Endothelial cell of umbilical vein (primary cell): Measurements from ENCODE around the gene PLAAT2. TPM values are rescaled to one million over a fixed set of nuclear protein-coding genes. Genes with fewer than 3 reads are reported as not detected.

ENCODE experiments used
- BruUV-seq: library from RNA; stranded (reverse); fragments of 400-500 nt; replicated peaks from 2 replicates; lab custom pipeline; 2021; lab: Mats Ljungman, UMichigan
- CTCF ChIA-PET: fragments of 300-600, 350-600 bp; sonication (Branson Sonifier 250); formaldehyde crosslinking; loops from one replicate; lab custom pipeline; 2021; ENCODE audit warnings: antibody characterized with exemption, inconsistent platforms; lab: Charles Lee
- POLR2A ChIA-PET: fragments of 300-600, 350-600 bp; sonication (Branson Sonifier 250); formaldehyde crosslinking; loops from one replicate; lab custom pipeline; 2021; ENCODE audit warnings: antibody characterized with exemption, inconsistent platforms; lab: Charles Lee
- DNase-seq: peaks from one replicate; pipeline ENCODE4 v3.0.0-alpha.2; 2011; ENCODE audit warnings: low read depth, low spot score
- FAIRE-seq: peaks from 2 replicates; lab custom pipeline; 2011; peaks lifted over from hg19 to GRCh38; lab: Jason Lieb, UNC
- H2AFZ ChIP-seq: 2 replicates; pipeline ENCODE4 v1.6.0; 2012; ENCODE audit warnings: low read depth, low read length, control low read depth, inconsistent platforms
- H3K27ac ChIP-seq: 2 replicates; pipeline ENCODE4 v1.5.1; 2011; ENCODE audit warnings: low read depth, mild to moderate bottlenecking, control low read depth, low read length, moderate library complexity; ENCODE audit not compliant: insufficient read depth
- H3K27me3 ChIP-seq, 2 experiments: 2 replicates each; pipeline versions ENCODE4 v1.6.0 to v1.6.1; 2011; ENCODE audit warnings: low read length in 2 of 2, mixed read lengths in 1 of 2; ENCODE audit not compliant: control insufficient read depth in 2 of 2, insufficient read depth in 2 of 2
- H3K36me3 ChIP-seq, 2 experiments: 2 replicates in 1 of 2; 3 replicates in 1 of 2; pipeline ENCODE4 v1.5.1; 2011; ENCODE audit warnings: low read length in 2 of 2, mild to moderate bottlenecking in 1 of 2, moderate library complexity in 1 of 2; ENCODE audit not compliant: control insufficient read depth in 2 of 2, insufficient read depth in 2 of 2; ENCODE audit errors: extremely low read depth in 1 of 2
- H3K4me1 ChIP-seq: 3 replicates; pipeline ENCODE4 v1.5.1; 2011; ENCODE audit warnings: mild to moderate bottlenecking, low read length; ENCODE audit not compliant: control insufficient read depth, insufficient read depth; ENCODE audit errors: extremely low read depth
- H3K4me2 ChIP-seq: 2 replicates; pipeline ENCODE4 v1.6.1; 2011; ENCODE audit warnings: low read length, control low read depth, mixed read lengths; ENCODE audit not compliant: insufficient read depth
- H3K4me3 ChIP-seq, 3 experiments: fragments of 200-600 bp in 1 of 3; sonication (generic), shearing (Covaris generic) in 1 of 3; replicated peaks in 1 of 3; 2 replicates each; pipeline ENCODE4 v1.5.1; 2011 to 2016; ENCODE audit warnings: control low read depth in 3 of 3, low read length in 3 of 3, mild to moderate bottlenecking in 2 of 3, inconsistent platforms in 1 of 3, low read depth in 1 of 3, moderate library complexity in 1 of 3; ENCODE audit not compliant: insufficient read depth in 1 of 3
- H3K79me2 ChIP-seq: 2 replicates; pipeline ENCODE4 v1.6.0; 2012; ENCODE audit warnings: low read length, inconsistent platforms; ENCODE audit not compliant: control insufficient read depth, insufficient read depth
- H3K9ac ChIP-seq: replicated peaks from 2 replicates; pipeline ENCODE3; 2011; ENCODE audit warnings: low read length, control low read depth; ENCODE audit not compliant: insufficient read depth; ENCODE audit errors: extremely low read depth
- H3K9me1 ChIP-seq: replicated peaks from 3 replicates; pipeline ENCODE4 v1.6.0; 2011; ENCODE audit warnings: mild to moderate bottlenecking, low read length; ENCODE audit not compliant: control insufficient read depth, insufficient read depth; ENCODE audit errors: extremely low read depth
- H3K9me3 ChIP-seq: replicated peaks from 2 replicates; pipeline ENCODE4 v1.5.1; 2012; ENCODE audit warnings: low read length, inconsistent platforms; ENCODE audit not compliant: control insufficient read depth, insufficient read depth
- H4K20me1 ChIP-seq: replicated peaks from 2 replicates; pipeline ENCODE3; 2011; ENCODE audit warnings: mild to moderate bottlenecking, low read length; ENCODE audit not compliant: control insufficient read depth, insufficient read depth; ENCODE audit errors: extremely low read depth
- CTCF ChIP-seq, 2 donors: IDR thresholded peaks; 1 replicate in 1 of 2; 2 replicates in 1 of 2; pipeline ENCODE4 v1.5.1; 2011; ENCODE audit warnings: low read length in 2 of 2, mild to moderate bottlenecking in 2 of 2, moderate library complexity in 2 of 2, control low read depth in 1 of 2, inconsistent platforms in 1 of 2, low read depth in 1 of 2; ENCODE audit not compliant: insufficient read depth in 1 of 2; ENCODE audit errors: extremely low read depth in 1 of 2
- EZH2 ChIP-seq: IDR thresholded peaks from 2 replicates; pipeline ENCODE4 v1.6.1; 2012; ENCODE audit warnings: borderline replicate concordance, low read depth, mild to moderate bottlenecking, moderate library complexity, low read length, inconsistent platforms; ENCODE audit not compliant: severe bottlenecking
- FOS ChIP-seq: IDR thresholded peaks from 2 replicates; pipeline ENCODE4 v1.6.1; 2011; ENCODE audit warnings: mild to moderate bottlenecking, low read length, moderate library complexity, borderline replicate concordance; ENCODE audit not compliant: insufficient read depth
- GATA2 ChIP-seq: IDR thresholded peaks from 2 replicates; pipeline ENCODE4 v1.7.0; 2011; ENCODE audit warnings: low read depth, mild to moderate bottlenecking, moderate library complexity, mixed read lengths, low read length; ENCODE audit not compliant: insufficient read length, insufficient read depth
- JUN ChIP-seq: IDR thresholded peaks from 2 replicates; pipeline ENCODE4 v1.6.1; 2011; ENCODE audit warnings: borderline replicate concordance, low read depth; ENCODE audit not compliant: insufficient read length, insufficient read depth
- MAX ChIP-seq: IDR thresholded peaks from 2 replicates; pipeline ENCODE4 v1.6.1; 2011; ENCODE audit not compliant: insufficient read depth, insufficient read length
- MYC ChIP-seq: IDR thresholded peaks from one replicate; pipeline ENCODE4 v1.6.1; 2011; ENCODE audit warnings: mild to moderate bottlenecking, low read depth, low read length
- POLR2A ChIP-seq: IDR thresholded peaks from 2 replicates; pipeline ENCODE4 v1.6.1; 2012; ENCODE audit warnings: low read depth, mild to moderate bottlenecking, control low read depth, low read length
- POLR2AphosphoS5 ChIP-seq: IDR thresholded peaks from 2 replicates; pipeline ENCODE4 v1.6.1; 2012; ENCODE audit warnings: low read depth, mild to moderate bottlenecking, control low read depth, low read length, moderate library complexity; ENCODE audit not compliant: insufficient read depth
- dilution Hi-C: fragments of 300-500 bp; cut with MboI; formaldehyde crosslinking; loops from one replicate; pipeline ENCODE4 v1.15.0; 2019; ENCODE audit warnings: low sequenced_read_pairs; ENCODE audit not compliant: extremely low pct_ligation_motif_present
- intact Hi-C: fragments of 100-400 bp; cut with micrococcal nuclease; formaldehyde crosslinking; loops from one replicate; pipeline ENCODE4 v1.10.0; 2022
- polyA plus RNA-seq, 4 experiments: library from polyadenylated mRNA; depleted of rRNA in 3 of 4; stranded (reverse) in 3 of 4; unstranded in 1 of 4; fragments of >200 nt; gene quantifications; 2 replicates each; pipeline versions ENCODE4 v1.2.1 to v1.2.3, GENCODE V29; 2011 to 2012; ENCODE audit warnings: missing spikeins in 1 of 4
- total RNA-seq: library from RNA; stranded (reverse); gene quantifications from 2 replicates; pipeline ENCODE4 v1.2.3, GENCODE V29; 2021

The PLAAT2 gene
- total and polyA plus RNA-seq, 2 donors (not counting 3 experiments of a cell fraction or from before 2014, with no cell fraction given), result 0.40 TPM; not detected in 1

GRCh38 chr11:63532117-63532516 is 31.1 kb downstream of the PLAAT2 start:
- no peaks in the 10 kb centered on the region for H3K9me1 ChIP-seq
- H3K9me3 ChIP-seq, result no peaks in the 10 kb centered on the region
- H3K79me2 ChIP-seq, result no peaks in the 10 kb centered on the region
- TF ChIP-seq GATA2, result no peak
- no peak for TF ChIP-seq MYC
- TF ChIP-seq POLR2A, result no peak
- no peak for TF ChIP-seq EZH2
- no peak for TF ChIP-seq CTCF (IDR thresholded peaks at IDR 0.05; ENCODE audit: extremely low read depth in 1 of 2, insufficient read depth in 1 of 2, low read depth in 1 of 2, low read length in 2 of 2)
- TF ChIP-seq JUN, result no peak
- no peak for TF ChIP-seq POLR2AphosphoS5
- no peak for TF ChIP-seq FOS
- no peak for TF ChIP-seq MAX
- H2AFZ ChIP-seq, result no peak overlapping the region
- dilution Hi-C loops, result no loop called here
- H4K20me1 ChIP-seq, result no peaks in the 10 kb centered on the region
- no peak overlapping the region for H3K4me3 ChIP-seq
- H3K4me2 ChIP-seq, result no peak overlapping the region
- no peak overlapping the region for H3K9ac ChIP-seq
- DNase-seq (no peak), FAIRE-seq (no peak)
- intact Hi-C loops, result no loop called here
- no peak overlapping the region for H3K27ac ChIP-seq
- H3K27me3 ChIP-seq, result peaks cover 2% of the 10 kb centered on the region in 2 experiments
- CTCF ChIA-PET, result interaction anchor here (1.8 kb wide), 2 partner anchors 10 to 53 kb away, joined by 4 to 5 read pairs; no protein-coding TSS in a partner anchor
- POLR2A ChIA-PET, result no interaction called here
- no TSS peak for BruUV-seq
- peaks cover 6% of the 10 kb centered on the region for H3K4me1 ChIP-seq
- H3K36me3 ChIP-seq, result no peaks in the 10 kb centered on the region
